Activated CD4-positive, alpha-beta T cell treated with anti-CD3 and anti-CD28 coated beads, Interleukin-2, amount 10 ng/mL, durations not matched to agents 7 days and 5 days (primary cell): ENCODE data around the gene ZSWIM8. TPM values are rescaled to one million over a fixed set of nuclear protein-coding genes. Genes with fewer than 3 reads are reported as not detected.

Experiments
- CTCF ChIA-PET: fragments of 350-600 bp; sonication (Branson Sonifier 250); formaldehyde crosslinking; loops from one replicate; lab custom pipeline; 2021; ENCODE audit warnings: antibody characterized with exemption; lab: Charles Lee
- POLR2A ChIA-PET: fragments of 350-600 bp; sonication (Branson Sonifier 250); formaldehyde crosslinking; loops from one replicate; lab custom pipeline; 2021; ENCODE audit warnings: antibody characterized with exemption; lab: Charles Lee
- DNase-seq: peaks from one replicate; pipeline ENCODE4 v3.0.0-alpha.2; 2020
- H3K27ac Mint-ChIP-seq: one replicate; pipeline ENCODE4 v1.8.0; 2021; ENCODE audit warnings: mild to moderate bottlenecking, moderate library complexity, mixed read lengths
- H3K27me3 Mint-ChIP-seq: one replicate; pipeline ENCODE4 v1.8.0; 2021; ENCODE audit warnings: mixed read lengths
- H3K36me3 Mint-ChIP-seq: one replicate; pipeline ENCODE4 v1.8.0; 2021; ENCODE audit warnings: low read depth, mixed read lengths
- H3K4me1 Mint-ChIP-seq: one replicate; pipeline ENCODE4 v1.8.0; 2021; ENCODE audit warnings: mixed read lengths
- H3K4me3 Mint-ChIP-seq: one replicate; pipeline ENCODE4 v1.8.0; 2021; ENCODE audit warnings: mild to moderate bottlenecking, moderate library complexity, mixed read lengths
- H3K9me3 Mint-ChIP-seq: one replicate; pipeline ENCODE4 v1.8.0; 2021; ENCODE audit warnings: mixed read lengths
- total RNA-seq, 2 experiments: library from RNA; stranded (reverse); gene quantifications; one replicate each; pipeline ENCODE4 v1.2.3, GENCODE V29; 2021

ZSWIM8 gene
- total RNA-seq, 2 experiments from 2014 or later = 79.2 to 87.3 TPM

GRCh38 chr10:73841061-73841421 lies 55.6 kb downstream of the ZSWIM8 start:
- CTCF ChIA-PET = interaction anchor here (0.5 to 1.6 kb wide), 3 partner anchors 24 to 1176 kb away, joined by 3 to 7 read pairs (median 5); no protein-coding TSS in a partner anchor
- no peak for DNase-seq
- no peaks in the 10 kb centered on the region for H3K27me3 Mint-ChIP-seq
- no peaks in the 10 kb centered on the region for H3K4me1 Mint-ChIP-seq
- H3K9me3 Mint-ChIP-seq = no peaks in the 10 kb centered on the region
- peaks cover 29% of the 10 kb centered on the region for H3K36me3 Mint-ChIP-seq
- H3K27ac Mint-ChIP-seq = no peak overlapping the region
- H3K4me3 Mint-ChIP-seq = no peak overlapping the region
- POLR2A ChIA-PET = no interaction called here

- POLR2A ChIA-PET = no interaction called here
- no peak overlapping the region for H3K4me3 Mint-ChIP-seq
- H3K27ac Mint-ChIP-seq = no peak overlapping the region
- no peaks in the 10 kb centered on the region for H3K27me3 Mint-ChIP-seq
- CTCF ChIA-PET = interaction anchor here (1.6 kb wide), 1 partner anchor 24 kb away, joined by 5 read pairs; no protein-coding TSS in a partner anchor
- DNase-seq = no peak
- no peaks in the 10 kb centered on the region for H3K9me3 Mint-ChIP-seq
- H3K36me3 Mint-ChIP-seq = peaks cover 36% of the 10 kb centered on the region
- no peaks in the 10 kb centered on the region for H3K4me1 Mint-ChIP-seq
These were observed 56.3 kb downstream of the ZSWIM8 start for GRCh38 chr10:73841526-73842285.

GRCh38 chr10:73842349-73842748 lies 56.9 kb downstream of the ZSWIM8 start:
- CTCF ChIA-PET = interaction anchor here (0.6 kb wide), 1 partner anchor 105 kb away, joined by 4 read pairs; no protein-coding TSS in a partner anchor
- POLR2A ChIA-PET = no interaction called here
- DNase-seq = no peak

GRCh38 chr10:73843261-73843660 lies 57.9 kb downstream of the ZSWIM8 start:
- DNase-seq = no peak
- no peaks in the 10 kb centered on the region for H3K4me1 Mint-ChIP-seq
- no peaks in the 10 kb centered on the region for H3K9me3 Mint-ChIP-seq
- peaks cover 51% of the 10 kb centered on the region for H3K36me3 Mint-ChIP-seq
- CTCF ChIA-PET = interaction anchor here (11.6 kb wide), 1 partner anchor 35 kb away, joined by 212 read pairs; the partner anchor contains the start of gene CAMK2G
- no peaks in the 10 kb centered on the region for H3K27me3 Mint-ChIP-seq
- no peak overlapping the region for H3K4me3 Mint-ChIP-seq
- no peak overlapping the region for H3K27ac Mint-ChIP-seq
- POLR2A ChIA-PET = no interaction called here

More at GRCh38 chr10:73842349-73842748, 56.9 kb downstream of the ZSWIM8 start:
- Mint-ChIP-seq H3K36me3 (peaks cover 42% of the 10 kb centered on the region), H3K27ac (no peak overlapping the region), H3K4me1 (no peaks in the 10 kb centered on the region), H3K4me3 (no peak overlapping the region), H3K27me3 (no peaks in the 10 kb centered on the region), H3K9me3 (no peaks in the 10 kb centered on the region)

- Mint-ChIP-seq H3K36me3 (peaks cover 61% of the 10 kb centered on the region), H3K9me3 (no peaks in the 10 kb centered on the region), H3K4me1 (peaks cover 18% of the 10 kb centered on the region), H3K27me3 (no peaks in the 10 kb centered on the region), H3K4me3 (no peak overlapping the region), H3K27ac (peak overlapping the region; percentile 13)
- ChIA-PET POLR2A (interaction anchor here (0.6 kb wide), 1 partner anchor 33 kb away, joined by 4 read pairs; no protein-coding TSS in a partner anchor), CTCF (interaction anchor here (0.9 to 11.6 kb wide), 8 partner anchors 12 to 96 kb away, joined by 3 to 212 read pairs (median 3); partner anchors contain the start of gene CAMK2G)
- DNase-seq = no peak
These were observed 61.6 kb downstream of the ZSWIM8 start for GRCh38 chr10:73847031-73847430.

- H3K27ac Mint-ChIP-seq = peak overlapping the region; percentile 73
- H3K36me3 Mint-ChIP-seq = peaks cover 68% of the 10 kb centered on the region
- H3K4me3 Mint-ChIP-seq = no peak overlapping the region
- ChIA-PET CTCF (interaction anchor here (0.8 to 11.6 kb wide), 14 partner anchors 10 to 94 kb away, joined by 3 to 212 read pairs (median 5); partner anchors contain the start of gene CAMK2G), POLR2A (interaction anchor here (1.1 kb wide), 1 partner anchor 31 kb away, joined by 4 read pairs; no protein-coding TSS in a partner anchor)
- DNase-seq = peak; percentile 93
- peaks cover 24% of the 10 kb centered on the region for H3K4me1 Mint-ChIP-seq
- no peaks in the 10 kb centered on the region for H3K9me3 Mint-ChIP-seq
- H3K27me3 Mint-ChIP-seq = no peaks in the 10 kb centered on the region
These were observed 63.5 kb downstream of the ZSWIM8 start for GRCh38 chr10:73848821-73849489.

GRCh38 chr10:73850211-73850610 lies 64.8 kb downstream of the ZSWIM8 start:
- Mint-ChIP-seq H3K4me3 (no peak overlapping the region), H3K9me3 (no peaks in the 10 kb centered on the region), H3K4me1 (peaks cover 32% of the 10 kb centered on the region), H3K27me3 (no peaks in the 10 kb centered on the region), H3K27ac (no peak overlapping the region), H3K36me3 (peaks cover 68% of the 10 kb centered on the region)
- no peak for DNase-seq
- POLR2A ChIA-PET = interaction anchor here (1.1 kb wide), 1 partner anchor 30 kb away, joined by 4 read pairs; no protein-coding TSS in a partner anchor
- CTCF ChIA-PET = interaction anchor here (0.6 to 11.6 kb wide), 18 partner anchors 8 to 1139 kb away, joined by 3 to 212 read pairs (median 4); partner anchors contain the start of gene CAMK2G

- Mint-ChIP-seq H3K36me3 (peaks cover 70% of the 10 kb centered on the region), H3K4me1 (peaks cover 38% of the 10 kb centered on the region), H3K27me3 (no peaks in the 10 kb centered on the region), H3K4me3 (no peak overlapping the region), H3K27ac (no peak overlapping the region), H3K9me3 (no peaks in the 10 kb centered on the region)
- ChIA-PET POLR2A (interaction anchor here (0.7 kb wide), 1 partner anchor 225 kb away, joined by 3 read pairs; no protein-coding TSS in a partner anchor), CTCF (interaction anchor here (1.2 to 11.6 kb wide), 6 partner anchors 12 to 141 kb away, joined by 3 to 212 read pairs (median 14); partner anchors contain the start of gene CAMK2G)
- no peak for DNase-seq
These were observed 65.6 kb downstream of the ZSWIM8 start for GRCh38 chr10:73850863-73851461.

Other genes starting within 250 kb of the ZSWIM8 start
- gene USP54, start 194.3 kb upstream of the ZSWIM8 start, total RNA-seq = 1 to 10 TPM; 2.6 to 2.7 TPM
- gene MYOZ1, start 144.1 kb upstream of the ZSWIM8 start, total RNA-seq = not detected
- not detected for gene SYNPO2L, start 129.6 kb upstream of the ZSWIM8 start, total RNA-seq
- gene AGAP5, start 87.5 kb upstream of the ZSWIM8 start, total RNA-seq = 10 to 100 TPM in 1 of 2 experiments, 1 to 10 TPM in 1; 8.9 to 10.2 TPM
- gene SEC24C, start 41.2 kb upstream of the ZSWIM8 start, total RNA-seq = 10 to 100 TPM; 93.1 to 93.2 TPM
- gene CHCHD1, start 3.6 kb upstream of the ZSWIM8 start, total RNA-seq = 10 to 100 TPM; 22.3 to 27.4 TPM
- 10 to 100 TPM; 53.0 to 61.8 TPM for gene NDST2, start 26.0 kb downstream of the ZSWIM8 start, total RNA-seq
- 10 to 100 TPM; 54.4 to 55.8 TPM for gene CAMK2G, start 88.9 kb downstream of the ZSWIM8 start, total RNA-seq
- gene PLAU, start 125.5 kb downstream of the ZSWIM8 start, total RNA-seq = under 1 TPM; 0.89 to 0.96 TPM
- gene VCL, start 212.5 kb downstream of the ZSWIM8 start, total RNA-seq = 10 to 100 TPM; 75.5 to 86.4 TPM